Glomerular visceral epithelial cell (primary cell): ENCODE measurements around the gene FLYWCH2.

Experiments used
- DNase-seq: peaks from one replicate; pipeline ENCODE4 v3.0.0-alpha.2; 2016; ENCODE audit errors: extremely low spot score

The FLYWCH2 gene

GRCh38 chr16:2882650-2883457 lies at the start of gene FLYWCH2:
Gene FLYWCH2 (plus strand): TSS chr16:2883215. CDS start chr16:2896450, 13,235 bp downstream.
- DNase-seq: peak; percentile 98

- no peak for DNase-seq
Measured at GRCh38 chr16:2833776-2834175, 49.2 kb upstream of the FLYWCH2 start.

GRCh38 chr16:2834968-2835367 lies 48.0 kb upstream of the FLYWCH2 start:
- no peak for DNase-seq

DNA sequence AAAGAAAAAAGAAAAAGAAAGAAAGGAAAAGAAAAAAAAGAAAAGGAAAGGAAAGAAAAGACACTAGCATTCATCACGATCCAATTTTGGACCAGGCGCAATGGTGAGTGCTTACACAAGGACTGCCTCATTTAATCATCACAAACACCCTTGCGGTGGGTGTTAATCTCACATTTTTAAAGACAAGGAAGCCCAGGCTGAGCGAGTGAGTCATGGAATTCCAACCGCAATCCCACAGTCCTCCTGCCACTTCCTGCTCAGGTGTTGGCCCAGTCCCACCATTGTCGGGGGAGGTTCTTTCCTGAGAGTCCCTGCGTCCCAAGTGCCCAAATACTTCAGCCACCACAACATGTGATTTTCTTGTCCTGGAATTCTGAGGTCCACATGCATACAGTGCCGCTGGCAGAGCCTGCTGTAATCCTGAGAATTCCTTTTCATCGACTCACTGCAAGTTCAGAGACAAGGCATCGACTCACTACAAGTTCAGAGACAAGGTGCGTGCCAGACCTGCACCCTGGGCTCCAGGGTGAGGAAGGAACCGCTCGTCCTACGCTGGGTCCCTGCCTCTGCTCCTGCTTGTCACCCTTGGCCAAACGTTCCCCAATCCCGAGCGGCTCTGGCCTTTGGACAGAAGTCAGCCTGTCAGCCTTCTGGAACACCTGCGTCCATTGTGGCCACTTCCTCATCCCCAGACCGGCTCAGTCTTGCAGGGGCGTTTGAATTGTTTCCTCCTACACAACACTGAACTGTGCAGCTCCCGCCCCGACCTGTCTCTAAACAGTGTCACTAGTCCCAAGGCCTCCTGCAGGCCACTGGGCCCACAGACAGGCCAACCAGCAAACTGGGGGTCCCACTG lies 47.1 kb upstream of the FLYWCH2 start:
- peak; percentile 99 for DNase-seq

GRCh38 chr16:2836646-2837508 lies 46.1 kb upstream of the FLYWCH2 start:
- DNase-seq: no peak

DNA sequence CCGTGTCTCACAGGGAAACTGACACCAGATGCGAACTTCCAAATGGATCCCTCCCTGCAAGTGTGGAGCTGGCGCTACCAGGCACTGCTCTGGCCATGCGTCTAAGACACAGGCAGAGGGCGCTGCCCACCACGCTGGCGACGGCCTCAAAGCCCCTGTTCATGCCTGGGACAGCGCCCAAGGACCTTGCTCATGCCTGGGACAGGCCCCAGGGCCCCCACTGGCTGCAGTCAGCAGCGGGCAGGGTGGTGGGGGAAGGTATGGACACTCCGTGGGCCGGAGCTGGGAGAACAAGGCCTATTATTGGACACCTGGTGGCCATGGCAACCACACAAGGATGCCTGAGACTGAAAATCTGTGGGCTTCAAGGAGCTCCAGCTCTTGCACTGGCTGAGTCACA lies 44.1 kb upstream of the FLYWCH2 start:
- peak; percentile 84 for DNase-seq

DNA sequence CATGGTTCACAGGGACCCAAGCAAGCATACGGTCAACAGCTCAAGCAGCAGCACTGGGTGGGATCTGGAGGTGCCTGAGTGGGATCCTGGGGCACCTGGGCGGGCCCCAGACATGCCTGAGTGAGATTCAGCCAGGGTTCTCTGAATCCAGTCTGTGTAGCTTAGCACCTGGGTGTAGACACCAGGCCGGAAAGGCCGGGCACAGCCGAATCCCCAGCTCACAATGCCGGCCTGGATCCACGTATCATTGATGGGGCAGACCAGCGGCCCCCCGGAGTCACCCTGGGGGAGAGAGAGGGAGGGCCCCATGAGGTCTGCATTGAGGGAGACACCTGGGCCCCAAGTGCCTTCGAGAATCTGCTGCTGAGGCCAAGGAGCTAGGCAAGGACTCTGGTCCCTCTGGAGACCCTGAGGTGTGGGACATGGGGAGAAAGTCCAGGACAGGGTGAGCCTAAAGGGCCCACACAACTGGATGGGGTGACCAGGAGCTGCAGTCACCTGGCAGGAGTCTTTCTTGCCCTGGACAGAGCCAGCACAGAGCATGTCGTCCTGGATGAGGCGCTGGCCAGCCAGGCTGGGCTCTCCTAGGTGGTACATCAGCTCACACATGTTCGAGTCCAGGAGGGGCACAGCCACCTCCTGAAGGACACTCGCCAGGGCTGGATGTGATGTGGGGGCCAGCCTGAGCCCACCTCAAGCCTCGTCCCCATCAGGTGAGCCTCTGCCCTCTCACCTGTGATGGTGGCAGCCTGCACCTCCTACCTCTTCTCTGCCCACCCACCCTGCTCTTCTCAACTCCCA lies 43.2 kb upstream of the FLYWCH2 start:
- DNase-seq: no peak

DNA sequence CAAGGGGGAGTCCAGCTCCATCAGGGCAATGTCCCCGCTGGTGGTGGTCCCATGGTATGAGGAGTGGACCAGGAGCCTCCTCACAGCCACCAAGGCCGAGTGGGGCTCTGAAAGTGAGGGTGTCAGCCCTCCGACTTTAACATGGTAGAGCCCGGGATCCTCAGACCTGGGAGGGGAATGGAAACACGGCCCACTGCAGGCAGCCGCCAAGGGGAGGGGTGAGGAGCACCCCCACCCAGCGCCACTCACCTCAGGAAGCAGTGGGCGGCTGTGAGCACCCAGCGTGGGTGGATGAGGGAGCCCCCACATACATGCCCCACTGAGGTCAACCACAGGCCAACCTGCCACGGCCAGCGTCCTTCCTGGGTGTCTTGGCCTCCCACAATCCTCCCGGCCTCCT lies 42.1 kb upstream of the FLYWCH2 start:
- no peak for DNase-seq

- DNase-seq: no peak
Measured at GRCh38 chr16:2841606-2842339, 41.2 kb upstream of the FLYWCH2 start.

- DNase-seq: no peak
Measured at GRCh38 chr16:2842340-2843000, 40.5 kb upstream of the FLYWCH2 start.

DNA sequence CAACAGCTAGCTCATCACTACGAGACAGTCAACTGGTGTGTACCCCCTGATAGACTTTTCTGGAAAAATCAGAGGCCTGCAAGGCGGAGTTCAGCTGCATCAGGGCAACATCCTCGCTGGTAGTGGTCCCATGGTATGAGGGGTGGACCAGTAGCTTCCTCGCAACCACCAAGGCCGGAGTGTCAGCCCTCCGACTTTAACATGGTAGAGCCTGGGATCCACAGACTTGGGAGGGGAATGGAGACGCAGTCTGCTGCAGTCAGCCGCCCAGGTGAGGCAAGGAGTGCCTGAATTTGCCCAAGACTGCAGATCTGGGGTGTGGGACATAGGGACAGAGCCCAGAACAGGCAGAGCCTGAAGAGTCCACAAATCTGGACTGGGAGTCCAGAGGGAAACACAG lies 39.5 kb upstream of the FLYWCH2 start:
- DNase-seq: no peak

DNA sequence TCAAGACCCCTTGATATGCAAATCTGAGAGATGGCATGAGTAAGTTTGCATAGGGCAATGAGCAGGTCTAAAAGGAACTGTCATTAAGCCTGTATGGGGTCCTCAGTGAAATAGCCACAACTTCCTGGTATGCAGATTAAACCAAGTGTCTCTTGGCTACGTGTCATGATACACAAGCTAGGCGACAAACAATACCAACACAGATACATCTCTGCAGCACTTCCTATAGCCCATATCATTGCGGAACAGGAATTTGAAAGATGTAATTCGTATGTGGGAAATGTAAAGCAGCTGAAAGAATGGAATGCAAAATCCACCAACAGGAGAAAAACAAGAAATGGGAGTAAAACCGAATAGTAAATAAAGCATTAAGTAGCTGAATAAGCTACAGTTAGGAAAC lies 37.9 kb upstream of the FLYWCH2 start:
- DNase-seq: no peak

DNA sequence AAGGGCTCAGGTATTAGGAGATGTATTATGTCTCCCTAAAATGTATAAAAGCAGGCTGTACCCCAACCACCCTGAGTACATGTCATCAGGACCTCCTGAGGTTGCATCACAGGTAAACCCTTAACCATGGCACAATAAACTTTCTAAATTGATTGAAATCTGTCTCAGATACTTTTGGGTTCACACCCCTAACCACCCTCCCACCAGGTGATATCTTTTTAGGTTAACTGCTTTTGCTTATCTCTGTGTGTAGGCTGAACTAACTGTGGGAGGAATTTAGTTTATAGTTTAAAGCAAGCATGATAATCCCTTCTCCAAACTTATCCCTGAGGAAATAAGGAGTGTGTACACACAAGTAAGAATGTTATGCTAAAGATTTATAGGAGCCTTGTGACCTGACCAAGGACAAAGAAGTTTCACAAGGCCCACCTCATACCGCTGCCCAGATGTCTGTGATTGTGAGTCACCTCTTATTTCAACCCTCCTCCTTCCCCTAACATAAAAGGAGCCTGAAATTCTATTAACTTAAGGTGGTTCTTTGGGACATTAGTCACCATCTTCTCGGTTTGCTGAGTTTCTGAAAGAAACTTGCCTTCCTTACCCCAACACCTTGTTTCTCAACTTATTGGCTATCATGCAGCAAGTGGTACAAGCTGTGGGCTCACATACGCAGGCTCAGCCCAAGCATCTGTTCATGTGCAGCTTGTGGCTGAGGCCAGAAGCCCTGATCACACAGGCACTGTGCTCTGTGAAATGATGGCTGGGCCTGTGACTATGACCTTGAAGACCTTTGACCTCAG lies 36.3 kb upstream of the FLYWCH2 start:
- peak; percentile 79 for DNase-seq

DNA sequence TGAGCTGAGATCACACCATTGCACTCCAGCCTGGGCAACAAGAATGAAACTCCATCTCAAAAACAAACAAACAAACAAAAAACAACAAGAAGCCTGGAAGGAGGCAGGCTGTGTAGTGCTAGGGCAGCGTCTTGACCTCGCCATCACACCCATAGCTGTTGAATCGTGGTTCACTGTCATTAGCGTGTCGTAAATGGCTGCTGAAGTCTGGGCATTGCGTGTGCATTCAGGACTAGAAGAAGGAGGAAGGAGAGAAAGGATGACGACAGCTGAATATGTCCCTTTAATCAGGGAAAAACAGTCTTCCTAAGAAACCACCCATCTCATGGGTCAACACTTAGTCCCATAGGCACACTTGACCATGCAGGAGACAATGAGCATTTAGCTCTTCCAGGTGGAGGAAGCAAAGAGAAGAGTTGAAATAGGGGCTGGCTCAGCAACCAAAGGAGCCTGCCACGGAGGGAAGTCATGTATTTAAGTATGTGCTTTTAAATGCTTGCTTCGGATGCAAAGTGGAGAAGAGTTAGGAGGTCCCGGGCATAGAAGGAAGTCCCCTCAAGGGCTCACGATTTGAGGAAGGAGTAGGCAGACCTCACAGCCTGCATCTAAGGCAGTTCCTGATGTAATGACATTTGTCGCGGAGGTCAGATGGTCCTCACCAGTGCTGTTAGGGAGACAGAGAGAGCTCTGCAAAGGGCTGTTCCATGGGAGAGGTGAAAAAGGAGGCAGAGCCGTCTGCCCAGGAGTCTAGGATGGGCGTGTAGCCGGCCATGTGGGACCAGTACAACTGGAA lies 33.9 kb upstream of the FLYWCH2 start:
- DNase-seq: no peak

DNA sequence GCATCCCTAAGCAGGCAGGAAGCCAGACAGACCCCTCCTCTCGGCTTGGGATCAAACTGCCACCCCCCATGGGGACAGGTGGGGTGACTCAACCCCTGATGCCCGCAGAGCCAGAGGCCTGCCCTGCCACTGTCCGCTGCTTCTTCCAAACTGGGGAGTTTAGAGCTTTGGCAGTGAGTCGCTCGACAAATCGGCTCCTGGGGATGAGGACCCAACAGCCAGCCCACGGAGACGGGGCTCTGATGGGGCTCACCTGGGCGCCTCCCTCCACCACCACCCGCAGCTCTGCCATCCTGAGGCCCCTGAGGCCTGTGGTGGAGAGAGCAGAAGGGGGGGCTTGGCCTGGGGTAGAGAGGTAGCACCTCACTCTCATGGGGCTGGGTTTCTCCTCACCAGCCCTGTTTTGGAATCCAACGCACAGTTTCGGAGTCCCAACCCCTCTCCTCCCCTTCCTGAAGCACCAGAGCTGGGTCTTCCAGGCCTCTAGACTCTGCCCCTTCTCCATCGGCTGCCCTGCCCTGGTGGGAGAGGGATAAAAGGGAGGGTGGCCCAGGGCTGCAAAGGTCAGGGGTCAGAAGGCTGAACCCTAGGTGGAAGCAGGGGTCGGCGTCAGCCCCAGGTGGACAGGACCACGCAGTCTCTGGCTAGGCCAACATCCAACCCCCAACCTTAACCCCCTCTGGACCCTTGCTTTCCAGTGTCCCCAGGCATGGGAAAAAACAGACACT lies 30.8 kb upstream of the FLYWCH2 start:
- DNase-seq: no peak

- DNase-seq: no peak
Measured at GRCh38 chr16:2852731-2853507, 30.1 kb upstream of the FLYWCH2 start.
